Measurements from ENCODE around the gene KARS1. TPM values are rescaled to one million over a fixed set of nuclear protein-coding genes. Genes with fewer than 3 reads are reported as not detected.

Gene KARS1
- 100 to 1,000 TPM; 101 to 143 (median 127) TPM for total RNA-seq

GRCh38 chr16:75647492-75648264, at the start of gene KARS1, which contains the start of gene TERF2IP:
Gene KARS1 (minus strand): TSS chr16:75647665. CDS start chr16:75647639, 26 bp downstream.
Gene TERF2IP (plus strand): TSS chr16:75647773. CDS start chr16:75647883, 110 bp downstream.
- DNase-seq (ENCODE audit: low spot score) (peak; percentile 75), ATAC-seq (ENCODE audit: low FRiP score) (peak; percentile 97)
- no peak for TF ChIP-seq CTCF (IDR thresholded peaks at IDR 0.05)

- no peak for ATAC-seq (ENCODE audit: low FRiP score)
- DNase-seq (ENCODE audit: low spot score) = no peak
- TF ChIP-seq CTCF (IDR thresholded peaks at IDR 0.05) = no peak
These were observed 48.2 kb upstream of the KARS1 start for GRCh38 chr16:75695708-75696107.

- TF ChIP-seq CTCF (IDR thresholded peaks at IDR 0.05) = no peak
- ATAC-seq (ENCODE audit: low FRiP score) (no peak), DNase-seq (ENCODE audit: low spot score) (no peak)
These were observed 39.9 kb upstream of the KARS1 start for GRCh38 chr16:75687361-75687760.

GRCh38 chr16:75682308-75682707, 34.8 kb upstream of the KARS1 start:
- ATAC-seq (ENCODE audit: low FRiP score) (no peak), DNase-seq (ENCODE audit: low spot score) (no peak)
- TF ChIP-seq CTCF (IDR thresholded peaks at IDR 0.05) = no peak

- DNase-seq (ENCODE audit: low spot score) (no peak), ATAC-seq (ENCODE audit: low FRiP score) (no peak)
- no peak for TF ChIP-seq CTCF (IDR thresholded peaks at IDR 0.05)
These were observed 31.9 kb upstream of the KARS1 start for GRCh38 chr16:75679366-75679765.

GRCh38 chr16:75676909-75677308, 29.4 kb upstream of the KARS1 start, which contains the start of gene CPHXL2:
Gene CPHXL2 (minus strand): TSS chr16:75677009. CDS start chr16:75676999, 10 bp downstream.
- no peak for TF ChIP-seq CTCF (IDR thresholded peaks at IDR 0.05)
- ATAC-seq (ENCODE audit: low FRiP score) (no peak), DNase-seq (ENCODE audit: low spot score) (no peak)

- TF ChIP-seq CTCF (IDR thresholded peaks at IDR 0.05) = no peak
- no peak for ATAC-seq (ENCODE audit: low FRiP score)
- no peak for DNase-seq (ENCODE audit: low spot score)
These were observed 20.0 kb upstream of the KARS1 start for GRCh38 chr16:75667503-75667902.

Data from omental fat pad (tissue), 4 donors.